ENCODE measurements around the gene TOR2A. TPM values are rescaled to one million over a fixed set of nuclear protein-coding genes. Genes with fewer than 3 reads are reported as not detected.
A peak's percentile ranks its signal among the peaks of the same experiment; 100 is the strongest.

The TOR2A gene
- total and polyA plus RNA-seq, 9 of the 15 experiments (the other 6 are each of a cell fraction or from before 2014, with no cell fraction given) = 0.80 to 25.9 (median 11.1) TPM

DNA sequence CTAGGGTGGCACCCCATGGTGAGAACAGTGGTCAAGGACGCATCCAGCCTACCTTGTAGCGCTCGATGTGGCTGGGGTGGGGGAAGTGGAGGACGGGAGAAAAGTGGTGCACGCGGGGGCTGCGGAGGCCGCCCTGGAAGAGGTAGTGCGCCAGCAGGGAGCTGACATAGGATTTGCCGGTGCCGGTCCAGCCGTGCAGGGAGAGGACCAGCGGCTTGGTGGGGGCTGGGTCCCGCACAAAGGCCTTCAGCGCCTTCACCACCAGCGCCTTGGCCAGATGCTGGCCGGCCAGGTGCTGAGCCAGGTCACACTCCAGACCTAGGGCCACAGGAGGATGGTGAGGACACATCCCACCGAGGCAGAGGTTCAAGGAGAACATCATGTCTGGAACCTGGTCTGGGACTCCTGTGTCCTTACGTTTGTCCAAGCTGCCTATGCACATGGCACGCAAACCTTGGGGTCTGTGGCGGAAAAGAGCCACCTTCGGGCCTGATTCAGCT is 797 bp downstream of the TOR2A start (continued):
- TF ChIP-seq, protein P1, sequence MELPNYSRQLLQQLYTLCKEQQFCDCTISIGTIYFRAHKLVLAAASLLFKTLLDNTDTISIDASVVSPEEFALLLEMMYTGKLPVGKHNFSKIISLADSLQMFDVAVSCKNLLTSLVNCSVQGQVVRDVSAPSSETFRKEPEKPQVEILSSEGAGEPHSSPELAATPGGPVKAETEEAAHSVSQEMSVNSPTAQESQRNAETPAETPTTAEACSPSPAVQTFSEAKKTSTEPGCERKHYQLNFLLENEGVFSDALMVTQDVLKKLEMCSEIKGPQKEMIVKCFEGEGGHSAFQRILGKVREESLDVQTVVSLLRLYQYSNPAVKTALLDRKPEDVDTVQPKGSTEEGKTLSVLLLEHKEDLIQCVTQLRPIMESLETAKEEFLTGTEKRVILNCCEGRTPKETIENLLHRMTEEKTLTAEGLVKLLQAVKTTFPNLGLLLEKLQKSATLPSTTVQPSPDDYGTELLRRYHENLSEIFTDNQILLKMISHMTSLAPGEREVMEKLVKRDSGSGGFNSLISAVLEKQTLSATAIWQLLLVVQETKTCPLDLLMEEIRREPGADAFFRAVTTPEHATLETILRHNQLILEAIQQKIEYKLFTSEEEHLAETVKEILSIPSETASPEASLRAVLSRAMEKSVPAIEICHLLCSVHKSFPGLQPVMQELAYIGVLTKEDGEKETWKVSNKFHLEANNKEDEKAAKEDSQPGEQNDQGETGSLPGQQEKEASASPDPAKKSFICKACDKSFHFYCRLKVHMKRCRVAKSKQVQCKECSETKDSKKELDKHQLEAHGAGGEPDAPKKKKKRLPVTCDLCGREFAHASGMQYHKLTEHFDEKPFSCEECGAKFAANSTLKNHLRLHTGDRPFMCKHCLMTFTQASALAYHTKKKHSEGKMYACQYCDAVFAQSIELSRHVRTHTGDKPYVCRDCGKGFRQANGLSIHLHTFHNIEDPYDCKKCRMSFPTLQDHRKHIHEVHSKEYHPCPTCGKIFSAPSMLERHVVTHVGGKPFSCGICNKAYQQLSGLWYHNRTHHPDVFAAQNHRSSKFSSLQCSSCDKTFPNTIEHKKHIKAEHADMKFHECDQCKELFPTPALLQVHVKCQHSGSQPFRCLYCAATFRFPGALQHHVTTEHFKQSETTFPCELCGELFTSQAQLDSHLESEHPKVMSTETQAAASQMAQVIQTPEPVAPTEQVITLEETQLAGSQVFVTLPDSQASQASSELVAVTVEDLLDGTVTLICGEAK (IDR thresholded peaks at IDR 0.05) = no peak
- TF ChIP-seq, protein P1 (CRISPR knock-in tag; IDR thresholded peaks at IDR 0.05) = no peak
- TF ChIP-seq ZFP36 (IDR thresholded peaks at IDR 0.05; ENCODE audit: low read depth, low read length, partially characterized antibody) (no peak), XRCC4 (IDR thresholded peaks at IDR 0.05; ENCODE audit: extremely low read depth, insufficient read depth, insufficient read length) (no peak), EP300 (IDR thresholded peaks at IDR 0.05; ENCODE audit: low read length) (no peak), MED1 (CRISPR knock-in tag; IDR thresholded peaks at IDR 0.05; ENCODE audit: borderline replicate concordance) (no peak), ZNF140 (CRISPR knock-in tag; IDR thresholded peaks at IDR 0.05) (no peak), ZNF12 (CRISPR knock-in tag; IDR thresholded peaks at IDR 0.05) (no peak), KDM1A (IDR thresholded peaks at IDR 0.05) (no peak), ZZZ3 (IDR thresholded peaks at IDR 0.05) (no peak), TAL1 (IDR thresholded peaks at IDR 0.05) (no peak), MIER1 (IDR thresholded peaks at IDR 0.05; ENCODE audit: low read depth) (no peak), ZNF507 (tag; conservative IDR thresholded peaks at IDR 0.05) (no peak), SUPT5H (IDR thresholded peaks at IDR 0.05) (no peak)
- TF ChIP-seq, protein P2, sequence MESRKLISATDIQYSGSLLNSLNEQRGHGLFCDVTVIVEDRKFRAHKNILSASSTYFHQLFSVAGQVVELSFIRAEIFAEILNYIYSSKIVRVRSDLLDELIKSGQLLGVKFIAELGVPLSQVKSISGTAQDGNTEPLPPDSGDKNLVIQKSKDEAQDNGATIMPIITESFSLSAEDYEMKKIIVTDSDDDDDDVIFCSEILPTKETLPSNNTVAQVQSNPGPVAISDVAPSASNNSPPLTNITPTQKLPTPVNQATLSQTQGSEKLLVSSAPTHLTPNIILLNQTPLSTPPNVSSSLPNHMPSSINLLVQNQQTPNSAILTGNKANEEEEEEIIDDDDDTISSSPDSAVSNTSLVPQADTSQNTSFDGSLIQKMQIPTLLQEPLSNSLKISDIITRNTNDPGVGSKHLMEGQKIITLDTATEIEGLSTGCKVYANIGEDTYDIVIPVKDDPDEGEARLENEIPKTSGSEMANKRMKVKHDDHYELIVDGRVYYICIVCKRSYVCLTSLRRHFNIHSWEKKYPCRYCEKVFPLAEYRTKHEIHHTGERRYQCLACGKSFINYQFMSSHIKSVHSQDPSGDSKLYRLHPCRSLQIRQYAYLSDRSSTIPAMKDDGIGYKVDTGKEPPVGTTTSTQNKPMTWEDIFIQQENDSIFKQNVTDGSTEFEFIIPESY (CRISPR knock-in tag; IDR thresholded peaks at IDR 0.05) = peak; percentile 89
- TF ChIP-seq, protein P3, sequence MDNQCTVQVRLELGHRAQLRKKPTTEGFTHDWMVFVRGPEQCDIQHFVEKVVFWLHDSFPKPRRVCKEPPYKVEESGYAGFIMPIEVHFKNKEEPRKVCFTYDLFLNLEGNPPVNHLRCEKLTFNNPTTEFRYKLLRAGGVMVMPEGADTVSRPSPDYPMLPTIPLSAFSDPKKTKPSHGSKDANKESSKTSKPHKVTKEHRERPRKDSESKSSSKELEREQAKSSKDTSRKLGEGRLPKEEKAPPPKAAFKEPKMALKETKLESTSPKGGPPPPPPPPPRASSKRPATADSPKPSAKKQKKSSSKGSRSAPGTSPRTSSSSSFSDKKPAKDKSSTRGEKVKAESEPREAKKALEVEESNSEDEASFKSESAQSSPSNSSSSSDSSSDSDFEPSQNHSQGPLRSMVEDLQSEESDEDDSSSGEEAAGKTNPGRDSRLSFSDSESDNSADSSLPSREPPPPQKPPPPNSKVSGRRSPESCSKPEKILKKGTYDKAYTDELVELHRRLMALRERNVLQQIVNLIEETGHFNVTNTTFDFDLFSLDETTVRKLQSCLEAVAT (IDR thresholded peaks at IDR 0.05) = 0 out of 4 replicates have a peak, but pooled peaks of 1 of the 2 experiments have one; percentile 11
- TF ChIP-seq, protein P4, sequence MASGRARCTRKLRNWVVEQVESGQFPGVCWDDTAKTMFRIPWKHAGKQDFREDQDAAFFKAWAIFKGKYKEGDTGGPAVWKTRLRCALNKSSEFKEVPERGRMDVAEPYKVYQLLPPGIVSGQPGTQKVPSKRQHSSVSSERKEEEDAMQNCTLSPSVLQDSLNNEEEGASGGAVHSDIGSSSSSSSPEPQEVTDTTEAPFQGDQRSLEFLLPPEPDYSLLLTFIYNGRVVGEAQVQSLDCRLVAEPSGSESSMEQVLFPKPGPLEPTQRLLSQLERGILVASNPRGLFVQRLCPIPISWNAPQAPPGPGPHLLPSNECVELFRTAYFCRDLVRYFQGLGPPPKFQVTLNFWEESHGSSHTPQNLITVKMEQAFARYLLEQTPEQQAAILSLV (tag; IDR thresholded peaks at IDR 0.05) = no peak
